GM21723 (cell line): ENCODE results near the gene MLPH.

Experiments used
- ATAC-seq: cut with Tn5 transposase; IDR thresholded peaks from one replicate; pipeline ENCODE4 v1.9.1; 2021; ENCODE audit warnings: mild to moderate bottlenecking, moderate library complexity; ENCODE audit not compliant: unreplicated experiment

Gene MLPH

GRCh38 chr2:237486819-237487448 lies at the start of gene MLPH:
Gene MLPH (plus strand): TSS chr2:237487251. CDS start chr2:237493427, 6,176 bp downstream.
- no peak for ATAC-seq

- no peak for ATAC-seq
These were observed 49.5 kb upstream of the MLPH start for GRCh38 chr2:237437566-237437965.

- no peak for ATAC-seq
These were observed 48.7 kb upstream of the MLPH start for GRCh38 chr2:237438080-237438940.

GRCh38 chr2:237440819-237441281 lies 46.2 kb upstream of the MLPH start:
- ATAC-seq, result no peak

- ATAC-seq, result no peak
These were observed 45.3 kb upstream of the MLPH start for GRCh38 chr2:237441605-237442274.

- ATAC-seq, result no peak
These were observed 43.0 kb upstream of the MLPH start for GRCh38 chr2:237444071-237444470.

GRCh38 chr2:237445611-237446337 lies 41.3 kb upstream of the MLPH start:
- ATAC-seq, result no peak

GRCh38 chr2:237446338-237446665 lies 40.7 kb upstream of the MLPH start:
- ATAC-seq, result no peak

- ATAC-seq, result no peak
These were observed 39.6 kb upstream of the MLPH start for GRCh38 chr2:237447496-237447895.

- ATAC-seq, result no peak
These were observed 38.9 kb upstream of the MLPH start for GRCh38 chr2:237448171-237448570.

GRCh38 chr2:237448626-237449025 lies 38.4 kb upstream of the MLPH start:
- ATAC-seq, result no peak

- ATAC-seq, result no peak
These were observed 37.7 kb upstream of the MLPH start for GRCh38 chr2:237449193-237449881.

- ATAC-seq, result no peak
These were observed 36.9 kb upstream of the MLPH start for GRCh38 chr2:237450108-237450507.

GRCh38 chr2:237450583-237450982 lies 36.5 kb upstream of the MLPH start:
- no peak for ATAC-seq

GRCh38 chr2:237451643-237452469 lies 35.2 kb upstream of the MLPH start:
- ATAC-seq, result no peak

- no peak for ATAC-seq
These were observed 34.2 kb upstream of the MLPH start for GRCh38 chr2:237452861-237453260.

GRCh38 chr2:237453671-237454070 lies 33.4 kb upstream of the MLPH start:
- no peak for ATAC-seq

GRCh38 chr2:237455764-237456163 lies 31.3 kb upstream of the MLPH start:
- no peak for ATAC-seq

GRCh38 chr2:237456200-237456843 lies 30.7 kb upstream of the MLPH start:
- ATAC-seq, result no peak
